ENCODE data around the gene SHC3.

The SHC3 gene

DNA sequence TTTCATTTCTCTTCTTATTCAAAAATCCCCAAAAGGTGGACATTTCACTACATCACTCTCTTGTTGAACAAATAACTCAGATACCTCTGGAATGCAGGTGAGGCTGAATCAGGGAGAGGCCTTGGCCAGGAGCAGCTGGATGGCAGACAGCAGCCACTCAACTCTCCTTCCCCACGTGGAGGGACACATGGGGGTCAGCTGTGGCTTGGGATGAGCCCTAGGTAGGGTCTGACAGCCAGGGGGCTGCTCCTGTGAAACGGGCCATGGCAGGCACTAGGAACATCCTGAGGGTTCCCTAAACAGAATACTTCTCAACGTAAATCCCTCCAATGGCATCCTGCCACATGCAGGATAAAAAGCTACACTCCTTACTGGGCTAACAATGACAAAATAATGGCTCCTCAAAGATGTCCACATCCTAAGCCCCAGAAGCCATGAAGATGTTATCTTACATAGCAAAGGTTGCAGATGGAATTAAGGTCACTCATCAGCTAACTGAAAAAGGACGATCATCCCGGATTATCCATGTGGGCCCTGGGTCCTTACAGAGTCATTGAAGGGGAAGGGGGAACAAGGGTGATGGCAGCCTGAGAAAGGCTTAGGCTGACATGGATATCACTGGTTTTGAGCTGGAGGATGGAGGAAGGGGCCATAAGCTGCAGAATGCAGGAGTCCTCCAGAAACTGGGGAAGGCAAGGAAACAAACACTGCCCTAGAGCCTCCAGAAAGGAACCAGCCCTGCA, 218.7 kb downstream of the SHC3 start:
- no peak for DNase-seq (ENCODE audit: low read depth, low spot score)

DNA sequence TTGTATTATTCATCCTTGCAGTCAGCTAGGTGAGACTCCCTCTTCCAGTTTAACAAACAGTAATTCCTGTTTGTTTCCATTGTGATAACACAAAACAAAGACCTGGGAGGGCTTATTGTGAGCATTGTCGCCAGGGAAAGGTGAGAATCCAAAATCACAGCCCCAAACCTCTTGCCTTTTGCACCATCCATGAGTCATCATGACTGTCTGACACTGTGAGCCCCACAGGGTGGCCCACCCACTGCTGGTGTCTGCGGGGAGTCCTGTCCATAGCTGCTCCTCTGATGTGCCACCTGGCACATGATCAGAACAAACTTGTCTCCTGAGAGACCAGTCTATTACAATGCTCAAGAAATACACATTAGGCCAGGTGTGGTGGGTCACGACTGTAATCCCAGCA, 221.1 kb downstream of the SHC3 start:
- no peak for DNase-seq (ENCODE audit: low read depth, low spot score)

Measured in ELF-1 (cell line).